Karpas-422 (cell line): ENCODE measurements around the gene ACY1. TPM values are rescaled to one million over a fixed set of nuclear protein-coding genes. Genes with fewer than 3 reads are reported as not detected.

Experiments used
- DNase-seq: peaks from one replicate; pipeline ENCODE4 v3.0.0-alpha.2; 2015
- H2AFZ ChIP-seq: fragments of 200-600 bp; sonication (generic); 2 replicates; pipeline ENCODE4 v1.6.1; 2014; ENCODE audit warnings: antibody characterized with exemption, low read length, mixed read lengths
- H3K27ac ChIP-seq: fragments of 200-600 bp; sonication (generic); 2 replicates; pipeline ENCODE4 v1.5.1; 2014; ENCODE audit warnings: mild to moderate bottlenecking, low read length, moderate library complexity
- H3K27me3 ChIP-seq: fragments of 200-600 bp; sonication (generic); 2 replicates; pipeline ENCODE4 v1.6.1; 2014; ENCODE audit warnings: low read length, mixed read lengths
- H3K36me3 ChIP-seq: fragments of 200-600 bp; sonication (generic); 2 replicates; pipeline ENCODE4 v1.6.1; 2014; ENCODE audit warnings: low read length, mixed read lengths; ENCODE audit not compliant: insufficient read depth
- H3K4me1 ChIP-seq: fragments of 200-600 bp; sonication (generic); 2 replicates; pipeline ENCODE4 v1.6.1; 2014; ENCODE audit warnings: mild to moderate bottlenecking, low read length, mixed read lengths
- H3K4me2 ChIP-seq: fragments of 200-600 bp; sonication (generic); 2 replicates; pipeline ENCODE4 v1.6.1; 2014; ENCODE audit warnings: low read length, low read depth, mild to moderate bottlenecking; ENCODE audit not compliant: poor library complexity, severe bottlenecking
- H3K4me3 ChIP-seq: fragments of 200-600 bp; sonication (generic); 2 replicates; pipeline ENCODE4 v1.5.1; 2014; ENCODE audit warnings: mild to moderate bottlenecking, antibody characterized with exemption, low read length, mixed read lengths
- H3K79me2 ChIP-seq: fragments of 200-600 bp; sonication (generic); 2 replicates; pipeline ENCODE4 v1.6.1; 2014; ENCODE audit warnings: mild to moderate bottlenecking, low read length, mixed read lengths
- H3K9ac ChIP-seq: fragments of 200-600 bp; sonication (generic); 2 replicates; pipeline ENCODE4 v1.6.0; 2014; ENCODE audit warnings: low read length
- H3K9me2 ChIP-seq: fragments of 200-600 bp; sonication (generic), shearing (Covaris generic); replicated peaks from 2 replicates; pipeline ENCODE4 v1.6.0; 2014; ENCODE audit warnings: mild to moderate bottlenecking, low read length, moderate library complexity; ENCODE audit not compliant: insufficient read depth
- H3K9me3 ChIP-seq: fragments of 300-700, 200-600 bp; sonication (generic); 2 replicates; pipeline ENCODE4 v1.6.1; 2014; ENCODE audit warnings: low read length, mixed read lengths
- H4K20me1 ChIP-seq: fragments of 200-600 bp; sonication (generic); 2 replicates; pipeline ENCODE4 v1.6.1; 2014; ENCODE audit warnings: mild to moderate bottlenecking, antibody characterized with exemption, low read length, low read depth; ENCODE audit not compliant: insufficient read depth
- total RNA-seq: library from RNA; depleted of rRNA; stranded (reverse); fragments of >200 nt; shearing (Covaris generic); gene quantifications from 2 replicates; pipeline ENCODE4 v1.2.3, GENCODE V29; 2014; ENCODE audit warnings: low replicate concordance

The ACY1 gene
- total RNA-seq, 1 experiment from 2014 or later: 71.0 TPM

DNA sequence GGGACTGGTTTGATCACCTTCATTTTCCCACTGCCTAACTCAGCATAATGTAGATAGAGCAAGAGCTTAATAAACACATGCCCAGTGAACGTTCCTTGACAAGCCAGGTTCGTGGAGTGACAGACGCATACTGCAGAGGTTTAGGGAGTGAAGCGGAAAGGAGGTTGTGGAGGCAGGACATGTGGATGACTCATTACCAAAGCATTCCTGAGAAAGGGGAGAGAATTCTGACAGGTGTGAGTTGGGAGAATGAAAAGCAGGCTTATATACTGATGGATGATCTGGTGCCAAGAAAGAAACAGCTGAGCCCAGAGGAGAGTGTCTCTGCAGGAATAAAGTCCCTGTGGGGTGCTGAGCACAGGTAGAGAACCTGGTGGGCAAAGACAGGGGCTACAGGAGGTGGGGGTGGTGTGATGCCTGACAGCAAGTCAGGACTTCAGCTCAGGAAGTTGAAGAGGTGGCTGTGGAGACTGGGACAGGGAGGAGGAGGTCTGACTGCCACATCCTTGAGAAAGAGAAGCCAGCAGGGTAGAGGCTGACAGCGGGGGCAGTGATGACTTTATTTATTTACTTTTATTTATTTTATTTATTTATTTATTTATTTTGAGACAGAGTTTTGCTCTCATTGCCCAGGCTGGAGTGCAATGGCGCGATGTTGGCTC is 14.7 kb downstream of the ACY1 start:
- no peak overlapping the region for H3K9ac ChIP-seq
- peaks cover 16% of the 10 kb centered on the region for H3K79me2 ChIP-seq
- H3K4me2 ChIP-seq: no peak overlapping the region
- peaks cover 18% of the 10 kb centered on the region; the same call in 1 of the 2 replicates for H4K20me1 ChIP-seq
- H3K9me3 ChIP-seq: no peaks in the 10 kb centered on the region
- H3K27me3 ChIP-seq: no peaks in the 10 kb centered on the region
- no peak overlapping the region for H2AFZ ChIP-seq
- peaks cover 21% of the 10 kb centered on the region for H3K36me3 ChIP-seq
- H3K27ac ChIP-seq: no peak overlapping the region
- no peak for DNase-seq
- no peak overlapping the region for H3K4me3 ChIP-seq
- peaks cover 24% of the 10 kb centered on the region for H3K4me1 ChIP-seq
- no peaks in the 10 kb centered on the region for H3K9me2 ChIP-seq

GRCh38 chr3:51998774-51999173 is 15.4 kb downstream of the ACY1 start:
- H3K27ac ChIP-seq: no peak overlapping the region
- H3K4me3 ChIP-seq: no peak overlapping the region
- H3K9ac ChIP-seq: no peak overlapping the region
- H3K9me2 ChIP-seq: no peaks in the 10 kb centered on the region
- no peaks in the 10 kb centered on the region for H3K9me3 ChIP-seq
- H3K79me2 ChIP-seq: peaks cover 16% of the 10 kb centered on the region
- peaks cover 21% of the 10 kb centered on the region for H3K4me1 ChIP-seq
- peaks cover 17% of the 10 kb centered on the region for H3K36me3 ChIP-seq
- DNase-seq: no peak
- no peak overlapping the region for H3K4me2 ChIP-seq
- no peak overlapping the region for H2AFZ ChIP-seq
- H3K27me3 ChIP-seq: no peaks in the 10 kb centered on the region
- peaks cover 18% of the 10 kb centered on the region; the same call in 1 of the 2 replicates for H4K20me1 ChIP-seq

GRCh38 chr3:51999846-52000245 is 16.5 kb downstream of the ACY1 start:
- H3K36me3 ChIP-seq: peaks cover 8% of the 10 kb centered on the region
- H3K4me1 ChIP-seq: peaks cover 12% of the 10 kb centered on the region
- no peak overlapping the region for H3K4me2 ChIP-seq
- no peaks in the 10 kb centered on the region for H3K9me2 ChIP-seq
- peaks cover 9% of the 10 kb centered on the region for H3K79me2 ChIP-seq
- no peaks in the 10 kb centered on the region for H3K27me3 ChIP-seq
- H3K4me3 ChIP-seq: no peak overlapping the region
- H3K9me3 ChIP-seq: no peaks in the 10 kb centered on the region
- 0 out of 2 replicates have a peak overlapping the region, but pooled peaks have one; percentile 11 for H3K9ac ChIP-seq
- H4K20me1 ChIP-seq: peaks cover 10% of the 10 kb centered on the region; the same call in 1 of the 2 replicates
- no peak overlapping the region for H3K27ac ChIP-seq
- H2AFZ ChIP-seq: no peak overlapping the region
- no peak for DNase-seq

GRCh38 chr3:52001443-52001974 is 18.2 kb downstream of the ACY1 start:
- peak; percentile 96 for DNase-seq
- Histone ChIP-seq H3K9me2 (no peaks in the 10 kb centered on the region), H4K20me1 (peaks cover 5% of the 10 kb centered on the region; the same call in 1 of the 2 replicates), H3K27me3 (no peaks in the 10 kb centered on the region), H3K4me3 (no peak overlapping the region), H3K9ac (0 out of 2 replicates have a peak overlapping the region, but pooled peaks have one; percentile 19), H3K4me2 (peak overlapping the region; percentile 36), H3K9me3 (no peaks in the 10 kb centered on the region), H3K27ac (no peak overlapping the region), H3K4me1 (peaks cover 18% of the 10 kb centered on the region), H3K36me3 (no peaks in the 10 kb centered on the region), H3K79me2 (no peaks in the 10 kb centered on the region), H2AFZ (no peak overlapping the region)

GRCh38 chr3:52002748-52003147 is 19.4 kb downstream of the ACY1 start:
- Histone ChIP-seq H3K9ac (no peak overlapping the region), H3K79me2 (no peaks in the 10 kb centered on the region), H3K27ac (no peak overlapping the region), H3K4me1 (peaks cover 20% of the 10 kb centered on the region), H3K9me3 (no peaks in the 10 kb centered on the region), H4K20me1 (peaks cover 5% of the 10 kb centered on the region; the same call in 1 of the 2 replicates), H3K27me3 (no peaks in the 10 kb centered on the region), H3K36me3 (no peaks in the 10 kb centered on the region), H3K4me3 (no peak overlapping the region), H2AFZ (no peak overlapping the region), H3K4me2 (no peak overlapping the region), H3K9me2 (no peaks in the 10 kb centered on the region)
- DNase-seq: no peak

- no peak overlapping the region for H3K27ac ChIP-seq
- DNase-seq: peak; percentile 78
- no peak overlapping the region for H3K4me3 ChIP-seq
- H3K79me2 ChIP-seq: no peaks in the 10 kb centered on the region
- H3K9me2 ChIP-seq: no peaks in the 10 kb centered on the region
- no peaks in the 10 kb centered on the region for H3K27me3 ChIP-seq
- H3K9ac ChIP-seq: no peak overlapping the region
- peaks cover 20% of the 10 kb centered on the region for H3K4me1 ChIP-seq
- no peaks in the 10 kb centered on the region for H3K36me3 ChIP-seq
- H2AFZ ChIP-seq: no peak overlapping the region
- H3K4me2 ChIP-seq: no peak overlapping the region
- peaks cover 5% of the 10 kb centered on the region; the same call in 1 of the 2 replicates for H4K20me1 ChIP-seq
- no peaks in the 10 kb centered on the region for H3K9me3 ChIP-seq
Observed at GRCh38 chr3:52004163-52004787, 20.9 kb downstream of the ACY1 start.

DNA sequence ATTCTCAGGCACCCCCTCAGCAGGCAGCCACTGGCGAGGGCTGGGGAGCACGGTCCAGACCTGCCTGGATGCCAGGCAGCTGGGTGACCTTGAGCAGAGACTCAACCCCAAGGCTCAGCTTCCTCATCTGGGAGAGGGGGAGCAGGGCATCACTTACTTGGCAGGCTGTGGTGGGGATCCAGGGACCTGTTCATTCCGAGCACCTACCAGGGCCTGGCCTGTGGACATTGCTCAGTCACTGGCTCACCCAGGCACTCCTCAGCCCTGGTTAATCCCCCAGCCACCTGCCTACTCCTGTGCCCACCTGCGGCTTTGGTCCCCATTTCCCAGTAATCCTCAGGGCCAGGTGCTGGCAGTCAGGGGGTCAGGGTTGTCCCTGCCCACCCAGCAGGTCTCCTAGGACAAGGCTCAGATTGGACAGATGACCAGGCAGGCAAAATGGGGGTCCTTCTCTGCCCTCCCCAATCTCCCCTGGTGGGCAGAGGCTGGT is 21.6 kb downstream of the ACY1 start:
- no peaks in the 10 kb centered on the region for H3K27me3 ChIP-seq
- H2AFZ ChIP-seq: no peak overlapping the region
- no peaks in the 10 kb centered on the region for H3K36me3 ChIP-seq
- no peak overlapping the region for H3K4me3 ChIP-seq
- DNase-seq: no peak
- H3K4me2 ChIP-seq: no peak overlapping the region
- H3K9me2 ChIP-seq: no peaks in the 10 kb centered on the region
- no peak overlapping the region for H3K9ac ChIP-seq
- no peaks in the 10 kb centered on the region for H3K9me3 ChIP-seq
- H3K27ac ChIP-seq: no peak overlapping the region
- H3K79me2 ChIP-seq: no peaks in the 10 kb centered on the region
- H4K20me1 ChIP-seq: peaks cover 5% of the 10 kb centered on the region; the same call in 1 of the 2 replicates
- peaks cover 20% of the 10 kb centered on the region for H3K4me1 ChIP-seq

GRCh38 chr3:52005571-52005986 is 22.2 kb downstream of the ACY1 start:
- Histone ChIP-seq H3K36me3 (no peaks in the 10 kb centered on the region), H3K27me3 (no peaks in the 10 kb centered on the region), H3K4me2 (no peak overlapping the region), H2AFZ (no peak overlapping the region), H3K79me2 (no peaks in the 10 kb centered on the region), H4K20me1 (peaks cover 5% of the 10 kb centered on the region; the same call in 1 of the 2 replicates), H3K9me3 (no peaks in the 10 kb centered on the region), H3K27ac (no peak overlapping the region), H3K9ac (no peak overlapping the region), H3K4me3 (no peak overlapping the region), H3K9me2 (no peaks in the 10 kb centered on the region), H3K4me1 (peaks cover 20% of the 10 kb centered on the region)
- DNase-seq: no peak
